AG04449 (cell line): ENCODE data around the gene ANO1.

Source experiments
- CTCF ChIA-PET: fragments of 350-600 bp; formaldehyde crosslinking; extraction: SDS; loops from one replicate; lab custom pipeline; 2021; ENCODE audit warnings: antibody characterized with exemption; lab: Yijun Ruan, JAX
- POLR2A ChIA-PET: fragments of 400-600, 350-600 bp; formaldehyde crosslinking; extraction: SDS; loops from one replicate; lab custom pipeline; 2020; ENCODE audit warnings: antibody characterized with exemption, inconsistent platforms; lab: Yijun Ruan, JAX
- DNase-seq: peaks from one replicate; pipeline ENCODE4 v3.0.0-alpha.2; 2010; ENCODE audit warnings: low read depth, low spot score
- H3K4me3 ChIP-seq: 2 replicates; pipeline ENCODE4 v1.5.1; 2011; ENCODE audit warnings: low read depth, mild to moderate bottlenecking, control low read depth, low read length
- CTCF ChIP-seq: IDR thresholded peaks from one replicate; pipeline ENCODE4 v1.5.1; 2011; ENCODE audit warnings: mild to moderate bottlenecking, moderate library complexity, low read length, control low read depth, inconsistent platforms; ENCODE audit not compliant: insufficient read depth; ENCODE audit errors: missing control alignments

Gene ANO1

GRCh38 chr11:70233511-70233934 is 155.4 kb downstream of the ANO1 start:
- CTCF ChIA-PET = interaction anchor here (1.2 kb wide), 1 partner anchor 37 kb away, joined by 3 read pairs; no protein-coding TSS in a partner anchor
- no peak overlapping the region for H3K4me3 ChIP-seq
- peak; percentile 29 for DNase-seq
- POLR2A ChIA-PET = no interaction called here
- TF ChIP-seq CTCF = no peak

GRCh38 chr11:70233962-70234361 is 155.8 kb downstream of the ANO1 start:
- H3K4me3 ChIP-seq = no peak overlapping the region
- POLR2A ChIA-PET = no interaction called here
- CTCF ChIA-PET = no interaction called here

More at GRCh38 chr11:70233962-70234361, 155.8 kb downstream of the ANO1 start:
- no peak for TF ChIP-seq CTCF
- no peak for DNase-seq
